ENCODE results near the gene DNAJC3.
"Not testable (repeated sequence)": the region's sequence is repeated elsewhere in the genome, so short reads cannot be mapped to it uniquely, and the experiment has no call there.

DNAJC3 gene

GRCh38 chr13:95716231-95716630 is 39.3 kb downstream of the DNAJC3 start:
- no peak for DNase-seq

DNA sequence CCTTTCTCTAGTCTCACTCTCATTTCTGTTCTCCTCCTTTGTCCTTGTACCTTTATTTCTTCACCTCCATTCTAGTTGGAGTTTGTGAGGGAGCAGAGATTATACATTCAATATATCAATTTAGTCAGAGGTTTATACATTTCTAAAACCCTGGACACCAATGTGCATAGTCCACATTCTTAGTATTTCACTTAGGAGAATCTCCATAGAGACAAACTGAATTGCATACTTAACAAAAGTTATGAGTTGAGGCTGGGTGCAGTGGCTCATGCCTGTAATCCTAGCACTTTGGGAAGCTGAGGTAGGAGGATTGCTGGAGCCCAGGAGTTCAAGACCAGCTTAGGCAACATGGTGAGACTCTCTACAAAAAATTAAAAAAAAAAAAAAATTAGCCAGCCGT is 45.3 kb downstream of the DNAJC3 start:
- no peak for DNase-seq

- DNase-seq = no peak
Measured at GRCh38 chr13:95723438-95723837, 46.5 kb downstream of the DNAJC3 start.

DNA sequence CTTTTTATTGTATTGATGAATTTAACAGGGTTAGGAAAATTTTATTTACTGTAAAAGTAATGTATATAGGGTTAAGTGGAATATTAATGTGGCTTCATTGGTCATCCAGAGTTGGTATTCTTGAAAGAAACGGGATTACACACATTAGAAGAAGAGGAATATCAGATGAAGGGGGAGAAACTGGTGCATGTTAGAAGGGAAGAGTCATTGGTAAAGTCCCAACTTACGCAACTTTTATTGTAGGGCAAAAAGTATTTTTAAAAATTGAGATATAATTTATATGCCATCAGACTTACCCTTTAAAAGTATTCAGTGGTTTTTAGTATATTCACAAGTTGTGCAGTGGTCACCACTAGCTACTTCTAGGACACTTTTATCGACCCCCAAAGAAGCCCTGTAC is 47.3 kb downstream of the DNAJC3 start:
- DNase-seq = no peak

DNA sequence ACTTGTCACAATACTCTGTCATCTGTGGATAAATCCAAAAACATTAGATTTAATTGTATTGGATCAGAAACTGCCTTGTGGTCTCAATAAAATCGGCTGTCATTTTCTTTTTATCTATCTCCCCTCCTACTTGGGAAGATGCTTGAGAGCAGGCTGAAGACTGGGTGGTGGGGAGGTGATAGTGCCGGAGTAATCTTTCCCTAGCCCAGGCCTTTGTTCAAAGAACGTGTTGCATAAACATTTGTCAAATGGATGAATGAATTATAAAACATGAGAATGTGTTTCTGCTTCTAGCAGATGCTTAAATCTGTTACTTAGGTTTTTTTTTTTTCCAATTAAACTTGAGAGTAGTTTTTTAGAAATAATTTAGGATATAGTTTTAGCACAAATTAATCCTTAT is 49.9 kb downstream of the DNAJC3 start:
- no peak for DNase-seq

GRCh38 chr13:95728957-95729356 is 52.0 kb downstream of the DNAJC3 start:
- DNase-seq = no peak

DNA sequence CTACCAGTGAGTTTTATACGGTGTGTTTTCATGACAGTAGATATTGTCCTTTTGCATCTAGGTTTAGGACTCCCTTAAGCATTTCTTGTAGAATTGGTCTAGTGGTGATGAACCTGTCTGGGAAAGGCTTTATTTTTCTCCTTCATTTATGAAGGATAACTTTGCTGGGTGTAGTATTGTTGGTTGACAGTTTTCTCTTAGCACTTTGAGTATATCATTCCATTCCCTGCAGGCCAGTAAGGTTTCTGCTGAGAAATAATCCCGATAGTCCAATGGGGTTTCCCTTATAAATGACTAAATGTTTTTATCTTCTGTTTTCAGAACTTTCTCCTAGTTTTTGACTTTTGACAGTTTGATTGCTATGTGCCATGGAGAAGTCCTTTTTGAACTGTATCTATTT is 57.2 kb downstream of the DNAJC3 start:
- DNase-seq = no peak

GRCh38 chr13:95740071-95740978 is 63.4 kb downstream of the DNAJC3 start:
- DNase-seq = not testable (repeated sequence)

DNA sequence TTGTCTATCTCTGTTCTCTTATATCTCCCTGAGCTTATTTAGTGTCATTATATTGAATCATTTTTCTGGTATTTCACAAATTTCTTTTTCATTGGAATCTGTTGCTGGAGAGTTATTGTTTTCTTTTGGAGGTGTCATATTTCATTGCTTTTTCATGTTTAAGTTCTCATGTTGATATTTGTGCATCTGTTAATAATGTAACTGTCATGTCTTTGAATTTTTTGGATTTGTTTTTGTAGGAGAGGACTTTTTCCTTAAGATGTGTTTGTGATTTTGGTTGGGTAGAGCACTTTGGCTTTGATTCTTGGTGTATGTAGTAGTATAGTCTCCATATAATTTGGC is 64.0 kb downstream of the DNAJC3 start:
- no peak for DNase-seq

- no peak for DNase-seq
Measured at GRCh38 chr13:95741584-95742563, 64.9 kb downstream of the DNAJC3 start.

DNA sequence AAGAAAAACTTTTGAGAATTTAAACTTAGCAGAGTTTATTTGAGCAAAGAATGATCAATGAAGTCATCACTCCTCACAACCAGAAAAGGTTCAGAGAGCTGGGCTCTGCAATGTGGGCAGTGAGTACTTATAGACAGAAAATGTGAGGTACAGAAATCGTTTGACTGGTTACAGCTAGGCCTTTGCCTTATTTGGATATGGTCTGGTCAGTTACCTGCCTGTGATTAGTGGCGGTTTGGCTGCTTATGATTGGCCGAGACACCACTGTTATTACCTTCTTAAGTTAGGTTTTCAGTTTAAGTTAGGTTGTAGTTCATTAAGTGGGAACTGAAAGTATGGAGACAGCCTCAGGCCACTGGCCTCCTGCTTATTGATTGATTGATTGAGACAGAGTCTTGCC is 66.3 kb downstream of the DNAJC3 start:
- no peak for DNase-seq

- DNase-seq = no peak
Measured at GRCh38 chr13:95745289-95745688, 68.3 kb downstream of the DNAJC3 start.

DNA sequence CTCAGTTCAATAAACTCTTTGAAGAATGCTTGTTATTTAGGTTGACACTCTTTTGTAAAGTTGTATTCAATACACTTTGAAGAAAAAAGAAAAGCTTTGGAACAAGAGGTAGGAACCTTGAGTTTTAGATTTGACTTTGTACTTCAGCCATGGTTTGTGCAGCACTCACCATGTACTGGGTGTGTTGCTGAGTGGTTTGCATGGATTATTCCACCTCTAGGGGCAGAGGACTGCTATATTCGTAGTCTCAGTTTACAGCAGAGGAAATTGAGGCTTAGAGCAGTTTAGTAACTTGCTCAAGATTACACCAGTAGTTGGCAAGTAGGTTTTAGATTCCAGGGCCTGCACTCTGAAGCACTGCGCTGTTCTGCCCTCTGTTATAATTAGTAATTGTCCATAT is 68.8 kb downstream of the DNAJC3 start:
- DNase-seq = no peak

DNA sequence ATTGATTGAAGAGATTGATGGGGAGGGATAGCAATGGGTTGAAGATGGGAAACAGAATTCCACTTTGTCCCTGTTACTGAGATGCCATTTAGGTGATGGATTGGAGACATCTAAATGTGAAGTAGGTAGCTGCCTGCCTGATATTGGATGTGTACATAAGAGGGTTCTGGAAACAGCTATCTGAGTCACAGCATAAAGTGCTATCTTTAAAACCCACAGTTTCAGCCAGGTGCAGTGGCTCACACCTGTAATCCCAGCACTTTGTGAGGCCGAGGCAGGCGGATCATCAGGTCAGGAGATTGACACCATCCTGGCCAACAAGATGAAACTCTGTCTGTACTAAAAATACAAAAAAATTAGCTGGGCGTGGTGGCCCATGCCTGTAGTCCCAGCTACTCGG is 72.6 kb downstream of the DNAJC3 start:
- no peak for DNase-seq

DNA sequence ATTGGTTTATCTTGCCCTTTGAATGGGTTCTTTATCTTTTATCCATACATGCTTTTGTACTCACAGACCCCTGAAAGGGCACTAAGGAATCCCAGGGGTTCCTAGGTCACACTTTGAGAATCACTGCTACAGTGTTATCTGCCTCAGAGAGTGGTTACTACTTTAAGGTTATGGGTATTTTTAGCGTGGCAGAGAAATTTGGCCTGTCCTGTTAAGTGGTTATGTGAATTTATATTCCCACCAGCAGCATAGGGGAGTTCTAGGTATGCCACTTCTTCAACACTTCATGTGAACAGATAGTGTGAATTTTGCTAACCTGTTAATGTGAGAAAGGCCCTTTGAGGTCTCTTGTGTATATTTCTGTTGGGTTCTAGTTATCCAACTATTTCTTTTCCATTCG is 75.7 kb downstream of the DNAJC3 start:
- DNase-seq = no peak

DNA sequence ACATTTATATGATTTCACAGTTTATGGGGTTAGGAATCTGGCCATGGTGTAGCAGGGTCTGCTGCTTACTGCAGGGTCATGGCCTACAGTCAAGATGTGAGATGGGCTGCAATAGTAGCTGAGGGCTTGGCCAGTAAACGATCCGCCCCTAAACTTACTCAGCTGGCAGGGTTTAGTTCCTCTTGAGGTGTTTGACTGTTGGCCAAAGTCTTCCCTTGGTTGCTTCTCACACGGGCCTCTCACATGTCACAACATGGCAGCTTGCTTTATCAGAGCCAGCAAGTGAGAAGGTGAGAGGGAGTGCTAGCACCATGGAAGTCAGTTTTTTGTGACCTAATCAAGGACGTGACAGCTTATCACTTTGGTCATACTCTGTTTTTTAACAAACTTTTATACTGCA is 77.1 kb downstream of the DNAJC3 start:
- no peak for DNase-seq

DNA sequence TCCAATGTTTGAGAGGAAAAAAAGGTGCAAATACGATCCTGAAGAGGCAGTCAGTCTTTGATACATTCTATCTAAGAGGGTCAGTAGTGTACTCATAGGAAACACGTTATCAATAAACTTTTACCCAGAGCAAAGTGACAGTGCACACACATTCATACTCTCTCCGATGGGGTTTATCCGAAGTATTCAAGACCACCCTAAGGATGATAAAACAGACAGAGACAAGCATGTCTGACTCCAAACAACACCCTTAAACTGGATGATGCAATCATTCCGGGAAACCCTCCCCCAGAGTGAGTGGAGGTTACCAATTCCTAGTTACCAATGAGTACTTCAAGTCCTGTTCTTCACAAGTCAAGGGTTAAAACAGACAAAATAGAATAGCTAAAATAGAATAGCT is 79.1 kb downstream of the DNAJC3 start:
- DNase-seq = no peak

GRCh38 chr13:95762626-95763025 is 85.7 kb downstream of the DNAJC3 start:
- not testable (repeated sequence) for DNase-seq

DNA sequence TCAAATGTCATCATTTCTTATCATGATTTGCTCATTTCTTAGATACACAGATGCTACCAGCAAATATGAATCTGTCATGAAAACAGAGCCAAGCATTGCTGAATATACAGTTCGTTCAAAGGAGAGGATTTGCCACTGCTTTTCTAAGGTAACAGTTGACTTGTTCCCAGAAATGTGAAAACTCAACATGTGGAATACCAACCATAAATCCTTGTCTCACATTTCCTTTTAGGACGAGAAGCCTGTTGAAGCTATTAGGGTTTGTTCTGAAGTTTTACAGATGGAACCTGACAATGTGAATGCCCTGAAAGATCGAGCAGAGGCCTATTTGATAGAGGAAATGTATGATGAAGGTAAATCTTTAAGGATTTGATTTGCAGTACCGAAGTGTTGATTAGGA is 86.7 kb downstream of the DNAJC3 start:
- no peak for DNase-seq

- no peak for DNase-seq
Measured at GRCh38 chr13:95771905-95772304, 95.0 kb downstream of the DNAJC3 start.

GRCh38 chr13:95779522-95779921 is 102.6 kb downstream of the DNAJC3 start:
- no peak for DNase-seq

GRCh38 chr13:95781016-95781415 is 104.1 kb downstream of the DNAJC3 start:
- DNase-seq = no peak

GRCh38 chr13:95781940-95782339 is 105.0 kb downstream of the DNAJC3 start:
- not testable (repeated sequence) for DNase-seq

- DNase-seq = no peak
Measured at GRCh38 chr13:95783747-95784146, 106.8 kb downstream of the DNAJC3 start.

All from SIG-M5 (cell line).